Progenitor cell of endocrine pancreas (in vitro differentiated cells): ENCODE results near the gene CCDC13. TPM values are rescaled to one million over a fixed set of nuclear protein-coding genes. Genes with fewer than 3 reads are reported as not detected.

ENCODE experiments used
- DNase-seq: peaks from one replicate; pipeline ENCODE4 v3.0.0; 2021; ENCODE audit warnings: low spot score; ENCODE audit not compliant: unreplicated experiment
- H3K27ac Mint-ChIP-seq: 2 replicates; pipeline ENCODE4 v1.8.0; 2021; ENCODE audit warnings: mild to moderate bottlenecking, moderate library complexity, mixed read lengths
- H3K27me3 Mint-ChIP-seq: 2 replicates; pipeline ENCODE4 v1.8.0; 2021; ENCODE audit warnings: mixed read lengths
- H3K36me3 Mint-ChIP-seq: 2 replicates; pipeline ENCODE4 v1.8.0; 2022; ENCODE audit warnings: mixed read lengths; ENCODE audit not compliant: insufficient read depth
- H3K4me1 Mint-ChIP-seq: 2 replicates; pipeline ENCODE4 v1.8.0; 2021; ENCODE audit warnings: low read depth, mixed read lengths
- H3K4me3 Mint-ChIP-seq: 2 replicates; pipeline ENCODE4 v1.8.0; 2021; ENCODE audit warnings: low read depth, mild to moderate bottlenecking, moderate library complexity, mixed read lengths
- H3K9me3 Mint-ChIP-seq: 2 replicates; pipeline ENCODE4 v1.8.0; 2021; ENCODE audit warnings: low read depth, mixed read lengths
- total RNA-seq: library from RNA; stranded (reverse); gene quantifications from 2 replicates; pipeline ENCODE4 v1.2.1, GENCODE V29; 2021
- TF ChIP-seq, protein P1 (sequence below): fragments of 200-600 bp; sonication (generic); IDR thresholded peaks from one replicate; pipeline ENCODE4 v1.5.0; 2021; ENCODE audit warnings: antibody characterized with exemption, mild to moderate bottlenecking; ENCODE audit not compliant: unreplicated experiment

Gene CCDC13
- total RNA-seq, 1 donor from 2014 or later, result 2.3 TPM

DNA sequence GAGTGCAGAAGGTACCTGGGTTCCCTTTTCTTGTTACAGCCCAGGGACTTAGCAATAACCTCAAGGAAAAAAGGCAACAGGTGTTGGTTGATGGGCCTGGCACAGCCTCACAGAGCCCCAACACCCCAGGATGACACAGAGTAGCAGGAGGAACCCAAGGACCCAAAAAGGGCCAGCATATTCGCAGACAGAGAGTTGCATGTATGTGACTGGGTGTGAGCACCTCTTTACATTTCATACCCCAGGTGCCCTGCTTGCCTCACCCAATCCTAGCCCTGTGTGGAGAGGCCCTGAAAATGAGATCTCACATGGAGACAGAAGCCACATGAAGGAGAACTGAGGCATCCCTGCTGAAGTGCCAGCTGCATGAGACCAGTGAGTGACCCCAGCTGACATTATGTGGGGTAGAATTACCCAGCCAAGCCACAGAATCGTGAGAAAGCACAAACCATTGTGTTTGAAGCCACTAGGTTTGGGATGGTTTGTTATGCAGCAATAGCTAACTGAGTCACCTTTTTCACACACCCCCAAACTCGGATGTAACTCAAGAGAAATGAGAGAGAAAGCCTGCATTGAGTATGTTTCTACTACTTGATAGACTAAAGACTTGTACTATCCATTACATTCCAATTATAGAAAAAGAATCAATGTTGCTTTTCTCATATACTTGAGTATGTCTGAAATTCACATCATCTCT is 44.2 kb downstream of the CCDC13 start:
- Mint-ChIP-seq H3K27ac (no peak overlapping the region), H3K4me3 (no peak overlapping the region), H3K4me1 (peaks cover 9% of the 10 kb centered on the region), H3K36me3 (no peaks in the 10 kb centered on the region), H3K9me3 (no peaks in the 10 kb centered on the region), H3K27me3 (peaks cover 3% of the 10 kb centered on the region)
- TF ChIP-seq, protein P1, sequence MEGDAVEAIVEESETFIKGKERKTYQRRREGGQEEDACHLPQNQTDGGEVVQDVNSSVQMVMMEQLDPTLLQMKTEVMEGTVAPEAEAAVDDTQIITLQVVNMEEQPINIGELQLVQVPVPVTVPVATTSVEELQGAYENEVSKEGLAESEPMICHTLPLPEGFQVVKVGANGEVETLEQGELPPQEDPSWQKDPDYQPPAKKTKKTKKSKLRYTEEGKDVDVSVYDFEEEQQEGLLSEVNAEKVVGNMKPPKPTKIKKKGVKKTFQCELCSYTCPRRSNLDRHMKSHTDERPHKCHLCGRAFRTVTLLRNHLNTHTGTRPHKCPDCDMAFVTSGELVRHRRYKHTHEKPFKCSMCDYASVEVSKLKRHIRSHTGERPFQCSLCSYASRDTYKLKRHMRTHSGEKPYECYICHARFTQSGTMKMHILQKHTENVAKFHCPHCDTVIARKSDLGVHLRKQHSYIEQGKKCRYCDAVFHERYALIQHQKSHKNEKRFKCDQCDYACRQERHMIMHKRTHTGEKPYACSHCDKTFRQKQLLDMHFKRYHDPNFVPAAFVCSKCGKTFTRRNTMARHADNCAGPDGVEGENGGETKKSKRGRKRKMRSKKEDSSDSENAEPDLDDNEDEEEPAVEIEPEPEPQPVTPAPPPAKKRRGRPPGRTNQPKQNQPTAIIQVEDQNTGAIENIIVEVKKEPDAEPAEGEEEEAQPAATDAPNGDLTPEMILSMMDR, result no peak
- DNase-seq, result no peak

DNA sequence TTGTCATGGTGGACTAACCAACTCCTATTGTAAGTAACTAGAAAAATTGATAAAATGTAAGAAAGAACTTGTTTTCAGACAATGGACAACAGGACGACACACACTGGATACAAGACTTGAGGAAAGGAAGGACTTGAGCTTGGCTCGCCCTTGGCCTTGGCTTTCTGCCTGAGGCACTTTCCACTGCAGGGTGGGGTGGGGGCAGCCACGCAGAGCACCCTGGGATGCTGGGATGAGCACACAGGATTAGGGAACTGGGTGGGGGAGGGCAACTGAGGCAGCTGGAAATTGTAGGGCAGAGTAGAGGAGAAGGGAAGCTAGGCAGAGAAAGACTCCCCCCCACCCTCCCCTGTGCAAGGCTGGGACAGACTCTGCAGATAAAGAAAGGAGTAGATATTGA is 45.0 kb downstream of the CCDC13 start:
- H3K9me3 Mint-ChIP-seq, result no peaks in the 10 kb centered on the region
- DNase-seq, result no peak
- H3K4me1 Mint-ChIP-seq, result peaks cover 9% of the 10 kb centered on the region
- no peaks in the 10 kb centered on the region for H3K36me3 Mint-ChIP-seq
- TF ChIP-seq, protein P1, result no peak
- H3K27me3 Mint-ChIP-seq, result peaks cover 3% of the 10 kb centered on the region
- no peak overlapping the region for H3K27ac Mint-ChIP-seq
- H3K4me3 Mint-ChIP-seq, result no peak overlapping the region

DNA sequence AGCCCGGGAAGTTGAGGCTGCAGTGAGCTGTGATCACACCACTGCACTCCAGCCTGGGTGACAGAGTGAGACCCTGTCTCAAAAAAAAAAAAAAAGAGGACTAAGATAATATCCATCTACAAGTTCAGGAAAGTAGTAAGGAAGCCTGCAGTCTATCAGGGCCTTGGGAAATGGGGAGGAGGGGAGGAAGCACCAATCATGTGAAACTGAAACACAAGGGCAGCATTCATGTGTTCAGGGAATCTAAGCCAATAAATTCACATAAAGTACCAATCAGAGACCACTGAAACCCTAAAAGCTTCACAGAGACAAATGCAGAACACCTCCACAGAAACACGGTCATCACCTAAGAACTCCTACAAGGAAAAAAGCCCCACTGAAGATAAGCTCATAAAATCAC is 47.6 kb downstream of the CCDC13 start:
- no peaks in the 10 kb centered on the region for H3K4me1 Mint-ChIP-seq
- no peak overlapping the region for H3K4me3 Mint-ChIP-seq
- H3K36me3 Mint-ChIP-seq, result no peaks in the 10 kb centered on the region
- H3K27me3 Mint-ChIP-seq, result peaks cover 3% of the 10 kb centered on the region
- TF ChIP-seq, protein P1, result no peak
- H3K9me3 Mint-ChIP-seq, result peaks cover 4% of the 10 kb centered on the region
- DNase-seq, result no peak
- no peak overlapping the region for H3K27ac Mint-ChIP-seq

DNA sequence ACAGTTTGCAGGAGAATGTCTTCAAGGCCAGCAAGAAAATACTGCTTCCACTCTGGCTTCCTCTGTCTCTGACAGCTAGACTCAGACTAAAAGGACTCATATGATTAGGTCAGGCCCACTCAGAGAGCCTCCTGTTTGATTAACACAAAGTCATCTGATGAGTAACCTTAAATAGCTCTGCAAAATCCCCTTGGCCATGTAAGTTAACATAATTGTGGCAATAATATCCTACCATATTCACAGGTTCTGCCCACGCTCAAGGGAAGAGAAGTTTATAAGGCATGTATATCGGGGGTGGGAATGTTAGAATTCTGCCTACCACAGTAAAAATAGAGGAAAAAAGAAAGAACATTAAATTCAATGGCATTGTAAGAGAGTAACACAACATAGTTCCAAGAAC is 49.8 kb downstream of the CCDC13 start:
- no peak overlapping the region for H3K27ac Mint-ChIP-seq
- TF ChIP-seq, protein P1, result no peak
- no peaks in the 10 kb centered on the region for H3K4me1 Mint-ChIP-seq
- H3K4me3 Mint-ChIP-seq, result no peak overlapping the region
- H3K9me3 Mint-ChIP-seq, result peaks cover 4% of the 10 kb centered on the region
- no peak for DNase-seq
- H3K27me3 Mint-ChIP-seq, result peaks cover 3% of the 10 kb centered on the region
- no peaks in the 10 kb centered on the region for H3K36me3 Mint-ChIP-seq

Other genes starting within 250 kb of the CCDC13 start
- gene SEC22C, start 191.3 kb downstream of the CCDC13 start, total RNA-seq, result 36.9 and 40.2 TPM in 2 replicates
- gene SS18L2, start 182.4 kb downstream of the CCDC13 start, total RNA-seq, result 39.5 and 43.9 TPM in 2 replicates
- 142 and 155 TPM in 2 replicates for gene NKTR, start 172.6 kb downstream of the CCDC13 start, total RNA-seq
- 9.1 and 9.7 TPM in 2 replicates for gene ZBTB47, start 119.6 kb downstream of the CCDC13 start, total RNA-seq
- gene KLHL40, start 87.7 kb downstream of the CCDC13 start, total RNA-seq, result not detected in 2 replicates
- not detected in 2 replicates for gene HHATL, start 70.5 kb downstream of the CCDC13 start, total RNA-seq
- 90.6 and 92.3 TPM in 2 replicates for gene HIGD1A, start 31.2 kb upstream of the CCDC13 start, total RNA-seq
- 0.60 and 0.78 TPM in 2 replicates for gene ACKR2, start 36.2 kb upstream of the CCDC13 start, total RNA-seq
- gene CYP8B1, start 102.6 kb upstream of the CCDC13 start, total RNA-seq, result not detected in 2 replicates
- 0.40 and 0.65 TPM in 2 replicates for gene ZNF662, start 132.9 kb upstream of the CCDC13 start, total RNA-seq
- 1.9 and 2.3 TPM in 2 replicates for gene GASK1A, start 206.1 kb upstream of the CCDC13 start, total RNA-seq